ENCODE measurements around the gene LRFN4.

- TF ChIP-seq SP1 (IDR thresholded peaks at IDR 0.05) (no peak), JUND (IDR thresholded peaks at IDR 0.05) (no peak)
- TF ChIP-seq, protein P1, sequence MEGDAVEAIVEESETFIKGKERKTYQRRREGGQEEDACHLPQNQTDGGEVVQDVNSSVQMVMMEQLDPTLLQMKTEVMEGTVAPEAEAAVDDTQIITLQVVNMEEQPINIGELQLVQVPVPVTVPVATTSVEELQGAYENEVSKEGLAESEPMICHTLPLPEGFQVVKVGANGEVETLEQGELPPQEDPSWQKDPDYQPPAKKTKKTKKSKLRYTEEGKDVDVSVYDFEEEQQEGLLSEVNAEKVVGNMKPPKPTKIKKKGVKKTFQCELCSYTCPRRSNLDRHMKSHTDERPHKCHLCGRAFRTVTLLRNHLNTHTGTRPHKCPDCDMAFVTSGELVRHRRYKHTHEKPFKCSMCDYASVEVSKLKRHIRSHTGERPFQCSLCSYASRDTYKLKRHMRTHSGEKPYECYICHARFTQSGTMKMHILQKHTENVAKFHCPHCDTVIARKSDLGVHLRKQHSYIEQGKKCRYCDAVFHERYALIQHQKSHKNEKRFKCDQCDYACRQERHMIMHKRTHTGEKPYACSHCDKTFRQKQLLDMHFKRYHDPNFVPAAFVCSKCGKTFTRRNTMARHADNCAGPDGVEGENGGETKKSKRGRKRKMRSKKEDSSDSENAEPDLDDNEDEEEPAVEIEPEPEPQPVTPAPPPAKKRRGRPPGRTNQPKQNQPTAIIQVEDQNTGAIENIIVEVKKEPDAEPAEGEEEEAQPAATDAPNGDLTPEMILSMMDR (IDR thresholded peaks at IDR 0.05; ENCODE audit: low read depth, low read length, missing input control): no peak
- TF ChIP-seq, protein P2, sequence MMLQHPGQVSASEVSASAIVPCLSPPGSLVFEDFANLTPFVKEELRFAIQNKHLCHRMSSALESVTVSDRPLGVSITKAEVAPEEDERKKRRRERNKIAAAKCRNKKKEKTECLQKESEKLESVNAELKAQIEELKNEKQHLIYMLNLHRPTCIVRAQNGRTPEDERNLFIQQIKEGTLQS (IDR thresholded peaks at IDR 0.05): no peak
Measured at GRCh38 chr11:66852466-66853241, 4.2 kb upstream of the LRFN4 start.

All from liver (tissue), 3 donors.